ENCODE data around the gene TNPO1.

DNA sequence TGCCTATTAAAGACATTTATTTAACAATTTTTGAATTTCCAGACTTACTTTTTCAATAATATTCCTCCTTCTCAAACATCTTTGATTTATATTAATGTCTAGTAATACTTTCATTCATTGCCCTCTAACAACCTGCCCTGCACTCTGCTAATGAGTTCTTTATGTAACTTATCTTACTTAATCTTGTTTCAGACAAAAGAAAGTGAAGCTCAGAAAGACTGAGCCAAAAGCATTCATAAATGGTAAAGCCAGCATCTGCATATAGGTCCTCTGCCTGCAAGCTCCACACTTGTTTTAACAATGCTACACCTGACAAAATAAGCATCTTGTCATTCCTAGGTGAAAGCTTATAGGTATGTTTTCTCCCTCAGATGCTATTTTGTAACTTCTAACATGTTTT lies 2.4 kb upstream of the TNPO1 start:
- TF ChIP-seq, protein P1, sequence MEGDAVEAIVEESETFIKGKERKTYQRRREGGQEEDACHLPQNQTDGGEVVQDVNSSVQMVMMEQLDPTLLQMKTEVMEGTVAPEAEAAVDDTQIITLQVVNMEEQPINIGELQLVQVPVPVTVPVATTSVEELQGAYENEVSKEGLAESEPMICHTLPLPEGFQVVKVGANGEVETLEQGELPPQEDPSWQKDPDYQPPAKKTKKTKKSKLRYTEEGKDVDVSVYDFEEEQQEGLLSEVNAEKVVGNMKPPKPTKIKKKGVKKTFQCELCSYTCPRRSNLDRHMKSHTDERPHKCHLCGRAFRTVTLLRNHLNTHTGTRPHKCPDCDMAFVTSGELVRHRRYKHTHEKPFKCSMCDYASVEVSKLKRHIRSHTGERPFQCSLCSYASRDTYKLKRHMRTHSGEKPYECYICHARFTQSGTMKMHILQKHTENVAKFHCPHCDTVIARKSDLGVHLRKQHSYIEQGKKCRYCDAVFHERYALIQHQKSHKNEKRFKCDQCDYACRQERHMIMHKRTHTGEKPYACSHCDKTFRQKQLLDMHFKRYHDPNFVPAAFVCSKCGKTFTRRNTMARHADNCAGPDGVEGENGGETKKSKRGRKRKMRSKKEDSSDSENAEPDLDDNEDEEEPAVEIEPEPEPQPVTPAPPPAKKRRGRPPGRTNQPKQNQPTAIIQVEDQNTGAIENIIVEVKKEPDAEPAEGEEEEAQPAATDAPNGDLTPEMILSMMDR (conservative IDR thresholded peaks at IDR 0.05), result no peak
- TF ChIP-seq EZH2 (IDR thresholded peaks at IDR 0.05; ENCODE audit: low read depth), result no peak
